ENCODE results near the gene CLHC1. TPM values are rescaled to one million over a fixed set of nuclear protein-coding genes. Genes with fewer than 3 reads are reported as not detected.
"Not testable (repeated sequence)": the region's sequence is repeated elsewhere in the genome, so short reads cannot be mapped to it uniquely, and the experiment has no call there.

Gene CLHC1
- total RNA-seq, result 6.7 TPM
- long read RNA-seq, partial matches to known transcripts, result 0 of 1 reads
- long read RNA-seq, other reads (novel, unspliced or antisense), result 1 of 1 reads

DNA sequence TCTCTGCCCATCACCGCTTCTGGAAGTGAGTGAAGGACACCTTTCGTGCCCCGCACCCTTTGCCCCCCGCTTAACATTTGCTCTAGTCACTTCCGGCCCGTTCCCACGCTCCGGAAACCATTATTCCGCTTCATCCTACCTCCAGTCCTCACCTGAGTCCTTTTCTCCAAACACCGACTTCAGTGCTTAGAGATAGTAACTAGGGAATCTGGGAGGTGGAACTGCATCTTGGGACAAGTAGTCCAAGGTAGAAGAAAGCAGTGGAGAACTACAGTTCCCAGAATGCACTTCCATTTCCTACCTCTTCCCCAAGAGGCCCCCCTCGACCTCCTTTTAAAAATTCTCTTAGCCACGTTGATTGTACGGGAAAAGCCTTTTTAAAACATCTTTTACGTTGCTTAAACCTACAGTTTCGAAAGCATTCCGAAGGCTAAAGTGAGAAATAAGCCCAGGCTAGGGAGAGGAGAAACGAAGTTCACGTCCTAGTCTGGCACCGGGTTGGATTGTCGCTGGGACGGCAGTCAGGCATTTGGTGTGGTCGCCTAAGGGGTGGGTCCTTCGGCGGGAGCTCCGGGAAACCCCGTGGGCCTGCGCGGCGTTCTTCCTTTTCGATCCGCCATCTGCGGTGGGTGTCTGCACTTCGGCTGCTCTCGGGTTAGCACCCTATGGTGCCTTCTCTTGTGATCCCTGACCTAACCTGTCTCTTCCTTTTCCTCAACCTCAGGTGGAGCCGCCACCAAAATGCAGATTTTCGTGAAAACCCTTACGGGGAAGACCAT lies at the start of gene CLHC1, which contains the start of gene RPS27A:
Gene CLHC1 (minus strand): TSS at position 210 of the 779 bp plus-strand sequence. CDS start 9,882 bp downstream, outside the sequence.
Gene RPS27A (plus strand): TSS at position 605 of the 779 bp plus-strand sequence. CDS start 137 bp downstream, at position 742.
- intact Hi-C loops (cut with DNase I), result loop anchor here (5.0 kb wide), 1 partner anchor 35 kb away; the partner anchor contains the start of gene MTIF2
- DNase-seq (ENCODE audit: missing footprints) (peak; percentile 92), ATAC-seq (peak; percentile 97)

DNA sequence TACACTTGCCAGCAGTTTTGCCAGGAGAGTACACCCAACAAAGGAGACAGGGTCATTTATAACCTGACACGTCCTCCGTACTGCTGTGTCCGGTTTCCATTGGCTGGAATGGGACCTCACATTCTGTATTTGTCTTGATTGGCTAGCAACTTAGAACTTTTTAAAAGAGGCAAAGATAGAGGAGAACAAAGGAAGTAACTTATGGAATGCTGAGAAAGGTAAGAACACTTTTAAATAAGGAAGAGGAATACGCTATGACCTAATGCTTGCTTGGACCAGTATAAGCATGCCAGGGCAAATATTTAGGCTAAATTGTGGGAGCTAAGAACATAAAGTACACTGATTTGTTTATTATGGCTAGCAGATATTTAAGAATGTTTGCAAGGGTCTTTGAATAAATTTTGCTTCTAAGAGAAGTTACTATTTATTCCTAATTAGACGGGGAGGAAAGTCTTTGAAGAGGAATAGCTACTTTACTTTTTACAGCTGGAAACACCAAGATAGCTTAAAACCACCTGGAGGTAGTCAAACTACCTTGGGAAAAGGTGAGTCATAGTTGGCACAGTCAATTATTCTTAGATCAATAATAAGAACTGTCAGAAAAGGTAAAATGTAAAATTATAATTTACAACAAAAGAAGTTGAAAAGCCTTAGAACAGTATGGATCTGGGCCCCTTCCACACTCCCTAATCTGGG lies 48.9 kb upstream of the CLHC1 start:
- not testable (repeated sequence) for DNase-seq (ENCODE audit: missing footprints); ATAC-seq
- intact Hi-C loops (cut with DNase I), result loop anchor here (5.0 to 10.0 kb wide), 2 partner anchors 141 to 234 kb away; partner anchors contain the start of gene CFAP36

DNA sequence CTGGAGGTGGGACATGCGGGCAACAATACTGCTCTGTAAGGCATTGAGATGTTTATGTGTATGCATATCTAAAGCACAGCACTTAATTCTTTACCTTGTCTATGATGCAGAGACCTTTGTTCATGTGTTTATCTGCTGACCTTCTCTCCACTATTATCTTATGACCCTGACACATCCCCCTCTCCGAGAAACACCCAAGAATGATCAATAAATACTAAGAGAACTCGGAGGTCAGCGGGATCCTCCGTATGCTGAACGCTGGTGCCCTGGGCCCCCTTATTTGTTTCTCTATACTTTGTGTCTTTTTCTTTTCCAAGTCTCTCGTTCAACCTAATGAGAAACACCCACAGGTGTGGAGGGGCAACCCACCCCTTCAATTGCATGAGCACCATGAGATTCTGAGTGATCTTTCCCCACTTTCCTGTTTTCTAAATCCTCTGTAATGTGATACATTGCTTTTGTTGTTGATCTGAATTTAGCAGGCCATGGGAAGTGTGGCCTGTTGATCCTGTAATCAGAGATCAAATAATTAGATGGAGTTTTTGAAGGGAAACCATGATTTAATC lies 47.8 kb upstream of the CLHC1 start:
- ATAC-seq; DNase-seq (ENCODE audit: missing footprints): not testable (repeated sequence)
- intact Hi-C loops (cut with DNase I), result loop anchor here (5.0 to 10.0 kb wide), 2 partner anchors 142 to 235 kb away; partner anchors contain the start of gene CFAP36

DNA sequence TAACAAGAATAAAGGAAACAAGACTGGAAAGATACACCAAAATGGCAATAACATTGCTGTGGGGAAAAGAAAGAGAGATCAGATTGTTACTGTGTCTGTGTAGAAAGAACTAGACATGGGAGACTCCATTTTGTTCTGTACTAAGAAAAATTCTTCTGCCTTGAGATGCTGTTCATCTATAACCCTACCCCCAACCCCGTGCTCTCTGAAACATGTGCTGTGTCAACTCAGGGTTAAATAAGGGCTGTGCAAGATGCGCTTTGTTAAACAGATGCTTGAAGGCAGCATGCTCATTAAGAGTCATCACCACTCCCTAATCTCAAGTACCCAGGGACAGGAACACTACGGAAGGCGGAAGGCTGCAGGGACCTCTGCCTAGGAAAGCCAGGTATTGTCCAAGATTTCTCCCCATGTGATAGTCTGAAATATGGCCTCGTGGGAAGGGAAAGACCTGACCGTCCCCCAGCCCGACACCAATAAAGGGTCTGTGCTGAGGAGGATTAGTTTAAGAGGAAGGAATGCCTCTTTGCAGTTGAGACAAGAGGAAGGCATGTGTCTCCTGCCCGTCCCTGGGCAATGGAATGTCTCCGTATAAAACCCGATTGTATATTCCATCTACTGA lies 47.2 kb upstream of the CLHC1 start:
- ATAC-seq; intact Hi-C loops (cut with DNase I); DNase-seq (ENCODE audit: missing footprints): not testable (repeated sequence)

DNA sequence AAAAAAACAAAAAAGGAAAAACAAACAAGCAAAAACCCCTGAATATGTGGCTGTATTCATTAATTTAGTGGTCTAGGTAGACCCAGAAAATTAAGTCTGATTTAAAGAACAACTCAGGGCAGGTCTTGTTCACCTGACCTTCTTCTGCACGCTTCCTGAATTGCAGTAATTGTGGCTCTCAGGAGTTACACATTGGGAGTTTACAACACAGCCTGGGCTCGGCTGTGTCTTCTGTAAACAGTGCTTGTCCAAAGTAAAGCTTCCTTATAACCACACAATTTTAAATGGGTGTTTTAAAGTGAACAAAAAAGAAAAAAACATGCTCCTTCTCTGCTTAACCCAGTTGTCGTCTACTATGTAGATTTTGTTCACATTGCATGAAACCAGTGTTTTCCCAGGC lies 45.2 kb upstream of the CLHC1 start:
- intact Hi-C loops (cut with DNase I), result no loop called here
- DNase-seq (ENCODE audit: missing footprints) (no peak), ATAC-seq (no peak)

DNA sequence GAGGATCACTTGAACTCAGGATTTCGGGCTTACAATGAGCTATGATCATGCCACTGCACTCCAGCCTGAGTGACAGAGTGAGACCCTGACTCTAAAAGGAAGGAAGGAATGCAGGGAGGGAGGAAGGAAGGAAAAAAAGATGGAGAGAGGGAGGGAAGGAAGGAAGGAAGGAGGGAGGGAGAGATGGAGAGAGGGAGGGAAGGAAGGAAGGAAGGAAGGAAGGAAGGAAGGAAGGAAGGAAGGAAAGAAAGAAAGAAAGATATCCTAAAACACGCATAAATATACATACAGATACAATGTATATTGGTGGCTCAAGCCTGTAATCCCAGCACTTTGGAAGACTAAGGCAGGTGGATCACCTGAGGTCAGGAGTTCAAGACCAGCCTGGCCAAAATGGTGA lies 42.3 kb upstream of the CLHC1 start:
- intact Hi-C loops (cut with DNase I); DNase-seq (ENCODE audit: missing footprints); ATAC-seq: not testable (repeated sequence)

DNA sequence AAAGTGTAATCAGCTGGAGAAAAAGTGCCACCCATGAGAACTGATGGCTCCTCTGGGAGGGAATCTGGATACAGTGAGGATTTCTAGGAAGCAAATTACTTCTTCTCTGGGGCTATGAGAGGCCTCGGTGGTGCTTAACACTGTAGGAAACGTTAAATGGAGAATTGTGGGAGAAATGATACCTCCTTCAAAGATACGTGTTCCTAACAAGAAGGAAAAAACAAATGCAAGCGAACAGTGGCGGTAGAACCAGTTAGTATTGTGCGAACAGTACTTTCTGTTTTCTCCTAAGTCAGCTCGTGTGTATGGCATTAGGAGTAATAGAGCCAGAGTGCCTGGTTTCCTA lies 37.5 kb upstream of the CLHC1 start:
- DNase-seq (ENCODE audit: missing footprints), result no peak
- intact Hi-C loops (cut with DNase I), result loop anchor here (1.0 to 5.0 kb wide), 3 partner anchors 13 to 148 kb away; partner anchors contain the start of genes CCDC88A, CLHC1 and RPS27A
- no peak for ATAC-seq

DNA sequence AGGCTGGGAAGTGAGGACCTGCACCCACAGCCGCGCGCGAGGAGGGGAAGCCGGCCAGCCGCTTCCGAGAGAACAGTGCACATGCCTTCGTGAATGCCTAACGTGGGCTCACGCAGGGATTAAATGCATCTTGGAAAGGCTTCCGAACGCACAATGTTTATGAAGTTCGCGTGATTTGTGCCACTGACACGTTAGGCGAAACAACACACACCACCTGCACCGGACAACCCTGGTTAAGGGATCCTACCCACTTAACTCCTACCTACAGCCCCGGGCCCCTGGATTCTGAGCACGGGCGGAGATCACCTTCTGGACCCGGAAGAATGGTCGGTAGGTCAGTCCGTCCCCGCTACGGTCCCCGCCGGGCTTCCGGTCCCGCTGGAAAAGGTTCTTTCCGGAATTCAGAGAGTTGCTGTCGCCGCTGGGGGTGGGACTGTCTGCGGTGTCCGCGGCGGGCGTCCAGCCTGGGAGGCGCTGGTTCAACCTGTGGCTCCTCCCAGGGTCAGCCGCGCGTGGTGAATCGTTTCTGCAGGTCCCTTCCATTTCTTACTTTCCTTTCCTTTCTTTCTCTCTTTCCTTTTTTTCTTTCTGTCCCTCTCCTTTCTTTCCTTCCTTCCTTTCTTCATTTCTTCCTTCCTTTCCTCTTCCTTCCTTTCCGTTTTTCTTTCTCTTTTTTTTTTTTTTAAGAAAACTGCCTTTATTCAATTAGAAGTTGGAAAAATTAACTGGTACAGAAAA lies 37.0 kb upstream of the CLHC1 start, which contains the start of gene MTIF2:
Gene MTIF2 (minus strand): TSS at position 325 of the 738 bp plus-strand sequence. CDS start 5,373 bp downstream, outside the sequence.
- DNase-seq (ENCODE audit: missing footprints), result peak; percentile 97
- intact Hi-C loops (cut with DNase I), result loop anchor here (1.0 to 5.0 kb wide), 3 partner anchors 13 to 148 kb away; partner anchors contain the start of genes CCDC88A, CLHC1 and RPS27A
- peak; percentile 100 for ATAC-seq

DNA sequence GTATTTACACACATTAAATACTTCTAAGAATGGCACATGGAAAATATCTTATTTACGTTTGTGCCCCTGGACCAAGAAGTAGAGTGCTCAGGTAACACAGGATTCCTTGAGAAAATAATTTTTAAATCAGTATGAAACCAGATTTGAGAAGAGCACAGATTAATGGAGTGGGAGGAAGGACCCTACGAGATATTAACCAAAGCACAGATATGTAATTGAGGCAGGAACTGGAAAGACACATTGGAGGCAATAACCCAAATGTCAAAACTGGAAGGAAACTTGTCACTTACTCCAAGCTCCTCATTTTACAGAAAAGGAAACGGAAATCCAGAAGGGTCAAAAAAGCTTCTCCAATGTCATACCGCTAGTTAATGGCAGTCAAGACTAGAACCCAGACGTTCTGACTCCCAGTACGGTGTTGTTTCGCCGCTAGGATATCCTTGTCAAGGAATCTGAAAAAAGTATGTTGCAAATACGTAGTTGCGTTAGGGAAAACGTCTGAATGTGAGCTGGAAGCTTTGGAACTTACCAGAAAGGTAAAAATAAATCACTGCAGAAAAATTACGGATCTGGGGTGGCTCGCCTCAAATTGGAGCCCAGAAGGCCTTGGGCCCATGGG lies 36.3 kb upstream of the CLHC1 start:
- intact Hi-C loops (cut with DNase I), result loop anchor here (5.0 kb wide), 2 partner anchors 36 to 149 kb away; partner anchors contain the start of genes CCDC88A, CLHC1 and RPS27A
- no peak for ATAC-seq
- DNase-seq (ENCODE audit: missing footprints), result no peak

DNA sequence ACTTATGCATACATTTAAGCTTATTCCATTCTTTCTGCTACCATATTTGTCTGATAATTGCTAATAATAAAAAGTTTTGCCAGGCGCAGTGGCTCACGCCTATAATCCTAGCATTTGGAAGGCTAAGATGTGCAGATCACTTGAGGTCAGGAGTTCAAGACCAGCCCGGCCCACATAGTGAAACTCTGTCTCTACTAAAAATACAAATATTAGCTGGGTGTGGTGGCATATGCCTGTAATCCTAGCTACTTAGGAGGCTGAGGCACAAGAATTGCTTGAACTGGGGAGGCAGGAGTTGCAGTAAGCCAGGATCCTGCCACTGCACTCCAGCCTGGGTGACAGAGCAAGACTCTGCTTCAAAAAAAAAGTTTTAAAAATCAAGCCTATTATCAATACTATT lies 27.5 kb upstream of the CLHC1 start:
- intact Hi-C loops (cut with DNase I); ATAC-seq; DNase-seq (ENCODE audit: missing footprints): not testable (repeated sequence)

DNA sequence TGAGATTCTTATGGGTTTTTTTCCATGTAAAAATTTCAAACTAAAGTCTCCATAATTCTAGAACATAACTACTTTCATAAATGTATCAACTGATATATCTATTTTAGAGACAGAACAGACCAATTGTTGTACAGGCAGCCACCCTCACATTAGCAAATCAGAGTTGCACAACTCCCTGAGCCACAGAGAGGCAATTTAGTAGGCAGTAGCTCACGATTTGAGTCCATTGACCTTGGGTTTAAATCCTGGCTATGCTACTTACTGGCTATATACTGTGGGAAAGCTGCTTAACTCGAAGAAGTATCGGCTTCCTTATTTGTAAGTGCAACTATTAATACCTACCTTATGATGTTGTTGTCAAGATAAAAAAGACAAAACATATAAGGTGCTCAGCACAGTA lies 20.7 kb upstream of the CLHC1 start:
- ATAC-seq, result no peak
- no peak for DNase-seq (ENCODE audit: missing footprints)
- intact Hi-C loops (cut with DNase I), result no loop called here

DNA sequence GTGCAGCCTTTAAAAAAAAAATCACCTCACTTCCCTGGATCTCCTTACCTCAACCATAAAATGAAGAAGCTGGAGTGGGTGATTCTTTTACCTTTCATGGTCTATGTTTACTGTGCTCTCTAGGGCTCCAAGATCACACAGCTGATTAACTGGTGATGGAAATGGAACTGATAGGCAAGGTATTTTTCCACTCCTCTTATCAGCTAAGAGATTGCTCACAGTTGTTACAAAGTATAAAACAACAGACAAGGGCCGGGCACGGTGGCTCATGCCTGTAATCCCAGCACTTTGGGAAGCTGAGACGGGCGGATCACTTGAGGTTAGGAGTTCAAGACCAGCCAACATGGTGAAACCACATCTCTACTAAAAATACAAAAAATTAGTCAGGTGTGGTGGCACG lies 14.9 kb upstream of the CLHC1 start:
- ATAC-seq (no peak), DNase-seq (ENCODE audit: missing footprints) (no peak)
- intact Hi-C loops (cut with DNase I), result no loop called here

DNA sequence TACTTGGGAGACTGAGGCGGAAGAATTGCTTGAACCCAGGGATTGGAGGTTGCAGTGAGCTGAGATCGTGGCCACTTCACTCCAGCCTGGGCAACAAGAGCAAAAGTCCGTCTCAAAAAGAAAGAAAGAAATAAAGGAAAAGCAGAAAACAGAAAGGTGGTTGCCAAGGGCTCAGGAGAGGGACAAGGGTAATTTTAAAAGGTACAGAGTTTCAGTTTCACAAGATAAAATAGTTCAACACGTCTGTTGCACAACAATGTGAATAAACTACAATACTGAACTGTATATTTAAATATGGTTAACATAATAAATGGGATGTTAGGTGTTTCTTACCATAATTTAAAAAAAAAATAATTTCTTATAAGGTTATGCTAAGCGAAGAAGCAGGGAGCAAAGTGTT lies 13.3 kb upstream of the CLHC1 start:
- intact Hi-C loops (cut with DNase I), result no loop called here
- ATAC-seq (no peak), DNase-seq (ENCODE audit: missing footprints) (no peak)

DNA sequence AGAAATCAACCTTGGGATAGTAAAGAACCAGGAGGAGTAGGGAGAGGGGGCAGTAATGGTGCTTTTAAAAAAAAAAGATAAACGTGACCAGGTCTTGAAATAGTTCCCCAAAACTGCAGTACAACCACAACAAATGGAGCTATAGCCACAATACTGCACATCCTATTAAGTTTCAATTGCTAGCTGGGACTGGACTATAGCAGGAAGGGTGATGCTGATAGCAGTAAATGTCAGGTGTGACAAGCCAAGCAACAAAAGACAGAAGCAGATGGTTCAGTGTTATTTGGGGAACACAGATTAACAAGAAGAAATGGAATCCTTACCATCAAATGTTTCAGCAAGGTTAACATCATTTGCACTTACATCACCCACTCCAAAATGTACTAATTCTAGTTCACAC lies 10.5 kb upstream of the CLHC1 start:
- no peak for ATAC-seq
- intact Hi-C loops (cut with DNase I), result no loop called here
- no peak for DNase-seq (ENCODE audit: missing footprints)

DNA sequence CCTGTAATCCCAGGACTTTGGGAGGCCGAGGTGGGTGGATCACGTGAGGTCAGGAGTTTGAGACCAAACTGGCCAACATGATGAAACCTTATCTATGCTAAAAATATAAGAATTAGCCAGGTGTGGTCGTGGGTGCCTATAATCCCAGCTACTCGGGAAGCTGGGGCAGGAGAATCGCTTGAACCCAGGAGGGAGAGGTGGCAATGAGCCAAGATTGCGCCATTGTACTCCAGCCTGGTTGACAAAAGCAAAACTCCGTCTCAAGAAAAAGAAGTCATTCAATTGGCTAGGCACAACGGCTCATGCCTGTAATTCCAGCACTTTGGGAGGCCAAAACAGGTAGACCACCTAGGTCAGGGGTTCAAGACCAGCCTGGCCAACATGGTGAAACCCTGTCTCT lies 9.5 kb upstream of the CLHC1 start:
- ATAC-seq; DNase-seq (ENCODE audit: missing footprints); intact Hi-C loops (cut with DNase I): not testable (repeated sequence)

DNA sequence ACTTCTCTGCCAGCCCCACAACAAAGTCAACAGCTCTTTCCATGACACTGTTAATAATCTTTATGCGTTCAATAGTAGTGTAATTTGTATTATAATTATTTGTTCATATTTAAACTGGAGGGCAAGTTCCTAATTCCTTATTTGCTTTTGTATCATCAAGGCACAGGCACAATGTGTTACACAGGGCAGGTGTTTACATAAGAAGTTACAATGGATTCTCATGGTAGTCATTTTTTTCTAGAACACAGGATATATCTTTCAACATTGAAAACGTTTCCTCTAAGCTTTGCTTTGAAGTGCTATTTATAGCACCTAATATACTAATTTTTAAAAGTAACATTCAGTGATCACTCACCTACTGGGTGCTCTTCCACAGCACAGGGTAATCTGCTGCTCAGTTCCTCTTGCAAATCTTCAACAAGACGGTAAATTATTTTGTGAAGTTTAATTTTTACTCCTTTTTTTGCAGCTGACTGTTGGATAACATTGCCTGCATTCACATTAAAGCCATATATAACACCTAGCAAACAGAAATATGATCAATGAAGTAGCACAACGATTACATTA lies 7.6 kb upstream of the CLHC1 start:
- DNase-seq (ENCODE audit: missing footprints), result no peak
- intact Hi-C loops (cut with DNase I), result no loop called here
- no peak for ATAC-seq

DNA sequence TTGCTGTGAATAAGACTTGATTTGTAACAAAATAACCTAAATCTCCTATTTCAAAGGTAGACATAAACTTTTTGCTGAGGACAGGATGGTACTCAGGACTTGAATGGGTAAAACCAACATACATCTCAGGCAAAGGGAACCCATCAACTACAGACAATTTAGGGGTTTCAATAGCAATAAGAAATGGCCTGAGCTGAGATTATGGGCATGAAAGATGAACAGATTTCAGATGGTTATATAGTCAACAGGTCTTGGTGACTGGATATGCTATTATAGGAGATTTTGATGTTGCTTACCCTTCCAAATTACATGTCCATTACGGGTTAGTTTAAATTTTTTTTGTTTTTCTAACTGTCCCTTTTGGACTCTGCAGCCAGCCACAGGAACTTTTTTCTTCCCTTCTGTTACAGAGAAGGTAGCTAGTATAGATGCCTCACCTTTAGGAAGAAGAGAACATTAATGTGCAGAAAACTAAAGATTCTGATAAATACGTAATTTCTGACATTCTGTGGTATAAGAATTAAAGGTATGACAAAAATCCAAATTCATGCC lies 5.0 kb upstream of the CLHC1 start:
- intact Hi-C loops (cut with DNase I), result no loop called here
- DNase-seq (ENCODE audit: missing footprints) (no peak), ATAC-seq (no peak)

Measured in Right ventricle myocardium inferior (tissue), 1 donor.